Neural cell (in vitro differentiated cells): ENCODE measurements around the gene MMP24. TPM values are rescaled to one million over a fixed set of nuclear protein-coding genes. Genes with fewer than 3 reads are reported as not detected.

ENCODE experiments used
- H2AFZ ChIP-seq: fragments of 200-600, 300-800 bp; sonication (generic), shearing (Covaris generic); 2 replicates; pipeline ENCODE4 v1.6.0; 2014; ENCODE audit warnings: low read depth, mild to moderate bottlenecking, antibody characterized with exemption, low read length, moderate library complexity
- H3F3A ChIP-seq: fragments of 200-600 bp; shearing (Covaris generic); 2 replicates; pipeline ENCODE4 v1.6.1; 2016; ENCODE audit warnings: mild to moderate bottlenecking, moderate library complexity, mixed read lengths, antibody characterized with exemption, low read length; ENCODE audit not compliant: insufficient read depth, poor library complexity, severe bottlenecking
- H3K27ac ChIP-seq: fragments of 200-600, 300-800 bp; sonication (generic), shearing (Covaris generic); 2 replicates; pipeline ENCODE4 v1.5.1; 2014; ENCODE audit warnings: mild to moderate bottlenecking, low read length, moderate library complexity
- H3K27me3 ChIP-seq: fragments of 300-800, 200-600 bp; sonication (generic), shearing (Covaris generic); 2 replicates; pipeline ENCODE4 v1.6.0; 2014; ENCODE audit warnings: mild to moderate bottlenecking, low read depth, low read length, moderate library complexity; ENCODE audit not compliant: insufficient read depth
- H3K36me3 ChIP-seq: fragments of 300-800, 200-600 bp; sonication (generic), shearing (Covaris generic); 2 replicates; pipeline ENCODE4 v1.5.1; 2014; ENCODE audit warnings: mild to moderate bottlenecking, antibody characterized with exemption, low read length, moderate library complexity; ENCODE audit not compliant: insufficient read depth
- H3K4me2 ChIP-seq: fragments of 300-800, 200-600 bp; sonication (generic), shearing (Covaris generic); 2 replicates; pipeline ENCODE4 v1.6.0; 2014; ENCODE audit warnings: mild to moderate bottlenecking, low read length
- H3K4me3 ChIP-seq: fragments of 300-800, 200-600 bp; sonication (generic), shearing (Covaris generic); 2 replicates; pipeline ENCODE4 v1.5.1; 2014; ENCODE audit warnings: mild to moderate bottlenecking, low read length, moderate library complexity
- H3K79me2 ChIP-seq: fragments of 200-600 bp; shearing (Covaris generic); replicated peaks from 2 replicates; pipeline ENCODE4 v1.6.0; 2014; ENCODE audit warnings: mild to moderate bottlenecking, low read length, moderate library complexity; ENCODE audit not compliant: insufficient read depth
- H3K9ac ChIP-seq: fragments of 300-800, 200-600 bp; sonication (generic), shearing (Covaris generic); 2 replicates; pipeline ENCODE4 v1.6.1; 2016; ENCODE audit warnings: mild to moderate bottlenecking, low read length, mixed read lengths
- H3K9me2 ChIP-seq: fragments of 200-600 bp; shearing (Covaris generic); 2 replicates; pipeline ENCODE4 v1.6.1; 2016; ENCODE audit warnings: mild to moderate bottlenecking, low read length, mixed read lengths; ENCODE audit not compliant: insufficient read depth
- H3K9me3 ChIP-seq: fragments of 200-600, 300-800 bp; sonication (generic), shearing (Covaris generic); 2 replicates; pipeline ENCODE4 v1.6.1; 2016; ENCODE audit warnings: mild to moderate bottlenecking, mixed run types, low read length, moderate library complexity, mixed read lengths
- H4K20me1 ChIP-seq: fragments of 200-600 bp; shearing (Covaris generic); 2 replicates; pipeline ENCODE4 v1.6.1; 2016; ENCODE audit warnings: mild to moderate bottlenecking, mixed run types; ENCODE audit not compliant: insufficient read depth
- EP300 ChIP-seq: fragments of 450-650 bp; conservative IDR thresholded peaks from 2 replicates; pipeline ENCODE4 v1.6.1; 2014; ENCODE audit warnings: antibody characterized with exemption, mild to moderate bottlenecking, moderate library complexity; ENCODE audit not compliant: poor library complexity, severe bottlenecking
- EZH2 ChIP-seq: fragments of 200-600, 300-800 bp; shearing (Covaris generic), sonication (generic); IDR thresholded peaks from 2 replicates; pipeline ENCODE4 v1.6.1; 2014; ENCODE audit warnings: antibody characterized with exemption, low read length, borderline replicate concordance, mild to moderate bottlenecking; ENCODE audit not compliant: insufficient read depth, poor library complexity, severe bottlenecking
- MXI1 ChIP-seq: fragments of 450-650 bp; conservative IDR thresholded peaks from 2 replicates; pipeline ENCODE4 v1.6.1; 2014; ENCODE audit warnings: antibody characterized with exemption, mild to moderate bottlenecking; ENCODE audit not compliant: poor library complexity, severe bottlenecking
- POLR2AphosphoS5 ChIP-seq: IDR thresholded peaks from 2 replicates; pipeline ENCODE4 v1.6.1; 2012
- RAD21 ChIP-seq: fragments of 450-650 bp; conservative IDR thresholded peaks from 2 replicates; pipeline ENCODE4 v1.6.1; 2014; ENCODE audit warnings: antibody characterized with exemption, mild to moderate bottlenecking, moderate library complexity
- SMC3 ChIP-seq: fragments of 450-650 bp; conservative IDR thresholded peaks from 2 replicates; pipeline ENCODE4 v1.6.1; 2014; ENCODE audit warnings: antibody characterized with exemption, mild to moderate bottlenecking, moderate library complexity; ENCODE audit not compliant: poor library complexity
- TAF1 ChIP-seq: IDR thresholded peaks from 2 replicates; pipeline ENCODE4 v1.6.1; 2012; ENCODE audit warnings: low read depth
- polyA plus RNA-seq: library from polyadenylated mRNA; depleted of rRNA; stranded (reverse); fragments of >200 nt; gene quantifications from 2 replicates; pipeline ENCODE4 v1.2.3, GENCODE V29; 2014
- TF ChIP-seq, protein P1 (sequence below): IDR thresholded peaks from 2 replicates; pipeline ENCODE4 v1.6.1; 2012; ENCODE audit warnings: borderline replicate concordance
- TF ChIP-seq, protein P2 (sequence below): fragments of 450-650 bp; IDR thresholded peaks from 2 replicates; pipeline ENCODE4 v1.5.1; 2014; ENCODE audit warnings: antibody characterized with exemption, mild to moderate bottlenecking, moderate library complexity; ENCODE audit not compliant: poor library complexity, severe bottlenecking

Gene MMP24
- polyA plus RNA-seq, 1 donor from 2014 or later, result 57.4 TPM

DNA sequence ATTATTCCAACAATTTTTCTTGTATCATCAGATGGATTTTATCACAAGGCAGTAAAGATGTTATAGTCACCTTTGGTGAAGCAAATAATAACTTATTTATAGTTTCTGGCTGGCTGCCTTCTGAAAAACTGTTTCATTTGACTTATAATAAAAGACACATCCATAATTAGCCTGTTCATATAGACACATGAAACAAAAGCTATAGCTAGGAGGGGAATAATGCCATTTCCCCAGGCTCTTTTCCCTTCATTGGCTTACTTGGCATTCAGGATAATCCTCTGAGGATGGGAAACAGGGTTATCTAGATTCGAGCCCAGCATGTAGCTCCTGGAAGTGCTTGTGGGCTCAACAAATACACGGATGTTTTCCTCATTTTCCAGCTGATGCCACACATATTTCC, 17.5 kb downstream of the MMP24 start:
- H4K20me1 ChIP-seq, result no peaks in the 10 kb centered on the region
- H3K4me2 ChIP-seq, result no peak overlapping the region
- no peak overlapping the region for H3K27ac ChIP-seq
- no peak for TF ChIP-seq MXI1
- TF ChIP-seq, protein P1, sequence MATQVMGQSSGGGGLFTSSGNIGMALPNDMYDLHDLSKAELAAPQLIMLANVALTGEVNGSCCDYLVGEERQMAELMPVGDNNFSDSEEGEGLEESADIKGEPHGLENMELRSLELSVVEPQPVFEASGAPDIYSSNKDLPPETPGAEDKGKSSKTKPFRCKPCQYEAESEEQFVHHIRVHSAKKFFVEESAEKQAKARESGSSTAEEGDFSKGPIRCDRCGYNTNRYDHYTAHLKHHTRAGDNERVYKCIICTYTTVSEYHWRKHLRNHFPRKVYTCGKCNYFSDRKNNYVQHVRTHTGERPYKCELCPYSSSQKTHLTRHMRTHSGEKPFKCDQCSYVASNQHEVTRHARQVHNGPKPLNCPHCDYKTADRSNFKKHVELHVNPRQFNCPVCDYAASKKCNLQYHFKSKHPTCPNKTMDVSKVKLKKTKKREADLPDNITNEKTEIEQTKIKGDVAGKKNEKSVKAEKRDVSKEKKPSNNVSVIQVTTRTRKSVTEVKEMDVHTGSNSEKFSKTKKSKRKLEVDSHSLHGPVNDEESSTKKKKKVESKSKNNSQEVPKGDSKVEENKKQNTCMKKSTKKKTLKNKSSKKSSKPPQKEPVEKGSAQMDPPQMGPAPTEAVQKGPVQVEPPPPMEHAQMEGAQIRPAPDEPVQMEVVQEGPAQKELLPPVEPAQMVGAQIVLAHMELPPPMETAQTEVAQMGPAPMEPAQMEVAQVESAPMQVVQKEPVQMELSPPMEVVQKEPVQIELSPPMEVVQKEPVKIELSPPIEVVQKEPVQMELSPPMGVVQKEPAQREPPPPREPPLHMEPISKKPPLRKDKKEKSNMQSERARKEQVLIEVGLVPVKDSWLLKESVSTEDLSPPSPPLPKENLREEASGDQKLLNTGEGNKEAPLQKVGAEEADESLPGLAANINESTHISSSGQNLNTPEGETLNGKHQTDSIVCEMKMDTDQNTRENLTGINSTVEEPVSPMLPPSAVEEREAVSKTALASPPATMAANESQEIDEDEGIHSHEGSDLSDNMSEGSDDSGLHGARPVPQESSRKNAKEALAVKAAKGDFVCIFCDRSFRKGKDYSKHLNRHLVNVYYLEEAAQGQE, result no peak
- no peak for TF ChIP-seq EZH2
- TF ChIP-seq TAF1, result no peak
- no peak for TF ChIP-seq SMC3
- TF ChIP-seq RAD21, result no peak
- no peak for TF ChIP-seq POLR2AphosphoS5
- TF ChIP-seq EP300, result no peak
- TF ChIP-seq, protein P2, sequence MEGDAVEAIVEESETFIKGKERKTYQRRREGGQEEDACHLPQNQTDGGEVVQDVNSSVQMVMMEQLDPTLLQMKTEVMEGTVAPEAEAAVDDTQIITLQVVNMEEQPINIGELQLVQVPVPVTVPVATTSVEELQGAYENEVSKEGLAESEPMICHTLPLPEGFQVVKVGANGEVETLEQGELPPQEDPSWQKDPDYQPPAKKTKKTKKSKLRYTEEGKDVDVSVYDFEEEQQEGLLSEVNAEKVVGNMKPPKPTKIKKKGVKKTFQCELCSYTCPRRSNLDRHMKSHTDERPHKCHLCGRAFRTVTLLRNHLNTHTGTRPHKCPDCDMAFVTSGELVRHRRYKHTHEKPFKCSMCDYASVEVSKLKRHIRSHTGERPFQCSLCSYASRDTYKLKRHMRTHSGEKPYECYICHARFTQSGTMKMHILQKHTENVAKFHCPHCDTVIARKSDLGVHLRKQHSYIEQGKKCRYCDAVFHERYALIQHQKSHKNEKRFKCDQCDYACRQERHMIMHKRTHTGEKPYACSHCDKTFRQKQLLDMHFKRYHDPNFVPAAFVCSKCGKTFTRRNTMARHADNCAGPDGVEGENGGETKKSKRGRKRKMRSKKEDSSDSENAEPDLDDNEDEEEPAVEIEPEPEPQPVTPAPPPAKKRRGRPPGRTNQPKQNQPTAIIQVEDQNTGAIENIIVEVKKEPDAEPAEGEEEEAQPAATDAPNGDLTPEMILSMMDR, result no peak
- no peaks in the 10 kb centered on the region for H3F3A ChIP-seq
- no peak overlapping the region for H3K4me3 ChIP-seq
- H2AFZ ChIP-seq, result no peak overlapping the region
- no peaks in the 10 kb centered on the region for H3K36me3 ChIP-seq
- no peaks in the 10 kb centered on the region for H3K9me3 ChIP-seq
- H3K27me3 ChIP-seq, result no peaks in the 10 kb centered on the region
- H3K9me2 ChIP-seq, result no peaks in the 10 kb centered on the region
- no peak overlapping the region for H3K9ac ChIP-seq
- no peaks in the 10 kb centered on the region for H3K79me2 ChIP-seq

DNA sequence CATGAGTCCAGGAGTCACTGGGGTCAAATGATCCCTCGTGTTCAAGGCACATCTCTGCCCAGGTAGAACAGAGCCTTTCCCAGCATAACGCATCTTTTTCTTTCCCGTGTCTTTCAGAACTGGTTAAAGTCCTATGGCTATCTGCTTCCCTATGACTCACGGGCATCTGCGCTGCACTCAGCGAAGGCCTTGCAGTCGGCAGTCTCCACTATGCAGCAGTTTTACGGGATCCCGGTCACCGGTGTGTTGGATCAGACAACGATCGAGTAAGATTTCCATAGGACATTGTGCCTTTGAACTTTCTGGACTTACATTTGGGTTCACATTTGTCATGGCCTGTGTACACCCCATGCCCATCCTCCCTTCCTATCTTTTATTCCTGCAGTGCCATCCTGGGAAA, 20.2 kb downstream of the MMP24 start:
- no peak for TF ChIP-seq EP300
- TF ChIP-seq, protein P1, result no peak
- TF ChIP-seq, protein P2, result no peak
- TF ChIP-seq SMC3, result no peak
- TF ChIP-seq TAF1, result no peak
- no peak for TF ChIP-seq MXI1
- TF ChIP-seq RAD21, result no peak
- TF ChIP-seq POLR2AphosphoS5, result no peak
- no peak for TF ChIP-seq EZH2
- peaks cover 2% of the 10 kb centered on the region for H3K36me3 ChIP-seq
- H3K4me2 ChIP-seq, result no peak overlapping the region
- H3F3A ChIP-seq, result no peaks in the 10 kb centered on the region
- no peaks in the 10 kb centered on the region for H3K9me2 ChIP-seq
- no peak overlapping the region for H3K4me3 ChIP-seq
- no peaks in the 10 kb centered on the region for H3K79me2 ChIP-seq
- no peaks in the 10 kb centered on the region for H4K20me1 ChIP-seq
- H2AFZ ChIP-seq, result no peak overlapping the region
- no peak overlapping the region for H3K27ac ChIP-seq
- H3K27me3 ChIP-seq, result no peaks in the 10 kb centered on the region
- no peak overlapping the region for H3K9ac ChIP-seq
- no peaks in the 10 kb centered on the region for H3K9me3 ChIP-seq
